ENCODE data around the gene TEX22. TPM values are rescaled to one million over a fixed set of nuclear protein-coding genes. Genes with fewer than 3 reads are reported as not detected.

TEX22 gene
- total RNA-seq, 1 donor = 0.27 TPM

- no peak overlapping the region for H3K4me3 ChIP-seq (ENCODE audit: low read depth, low read length)
- TF ChIP-seq, protein P1, sequence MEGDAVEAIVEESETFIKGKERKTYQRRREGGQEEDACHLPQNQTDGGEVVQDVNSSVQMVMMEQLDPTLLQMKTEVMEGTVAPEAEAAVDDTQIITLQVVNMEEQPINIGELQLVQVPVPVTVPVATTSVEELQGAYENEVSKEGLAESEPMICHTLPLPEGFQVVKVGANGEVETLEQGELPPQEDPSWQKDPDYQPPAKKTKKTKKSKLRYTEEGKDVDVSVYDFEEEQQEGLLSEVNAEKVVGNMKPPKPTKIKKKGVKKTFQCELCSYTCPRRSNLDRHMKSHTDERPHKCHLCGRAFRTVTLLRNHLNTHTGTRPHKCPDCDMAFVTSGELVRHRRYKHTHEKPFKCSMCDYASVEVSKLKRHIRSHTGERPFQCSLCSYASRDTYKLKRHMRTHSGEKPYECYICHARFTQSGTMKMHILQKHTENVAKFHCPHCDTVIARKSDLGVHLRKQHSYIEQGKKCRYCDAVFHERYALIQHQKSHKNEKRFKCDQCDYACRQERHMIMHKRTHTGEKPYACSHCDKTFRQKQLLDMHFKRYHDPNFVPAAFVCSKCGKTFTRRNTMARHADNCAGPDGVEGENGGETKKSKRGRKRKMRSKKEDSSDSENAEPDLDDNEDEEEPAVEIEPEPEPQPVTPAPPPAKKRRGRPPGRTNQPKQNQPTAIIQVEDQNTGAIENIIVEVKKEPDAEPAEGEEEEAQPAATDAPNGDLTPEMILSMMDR (IDR thresholded peaks at IDR 0.05; ENCODE audit: insufficient read depth, low read length) = no peak
- DNase-seq (ENCODE audit: low read depth) = no peak
Observed at GRCh38 chr14:105436891-105437722, 38.8 kb downstream of the TEX22 start.

GRCh38 chr14:105437723-105438500 is 39.6 kb downstream of the TEX22 start:
- no peak overlapping the region for H3K4me3 ChIP-seq (ENCODE audit: low read depth, low read length)
- TF ChIP-seq, protein P1 (IDR thresholded peaks at IDR 0.05; ENCODE audit: insufficient read depth, low read length) = no peak
- DNase-seq (ENCODE audit: low read depth) = no peak

- DNase-seq (ENCODE audit: low read depth) = no peak
- no peak overlapping the region for H3K4me3 ChIP-seq (ENCODE audit: low read depth, low read length)
- TF ChIP-seq, protein P1 (IDR thresholded peaks at IDR 0.05; ENCODE audit: insufficient read depth, low read length) = no peak
Observed at GRCh38 chr14:105439179-105439578, 40.8 kb downstream of the TEX22 start.

- TF ChIP-seq, protein P1 (IDR thresholded peaks at IDR 0.05; ENCODE audit: insufficient read depth, low read length) = no peak
- no peak for DNase-seq (ENCODE audit: low read depth)
- no peak overlapping the region for H3K4me3 ChIP-seq (ENCODE audit: low read depth, low read length)
Observed at GRCh38 chr14:105439710-105440553, 41.6 kb downstream of the TEX22 start.

DNA sequence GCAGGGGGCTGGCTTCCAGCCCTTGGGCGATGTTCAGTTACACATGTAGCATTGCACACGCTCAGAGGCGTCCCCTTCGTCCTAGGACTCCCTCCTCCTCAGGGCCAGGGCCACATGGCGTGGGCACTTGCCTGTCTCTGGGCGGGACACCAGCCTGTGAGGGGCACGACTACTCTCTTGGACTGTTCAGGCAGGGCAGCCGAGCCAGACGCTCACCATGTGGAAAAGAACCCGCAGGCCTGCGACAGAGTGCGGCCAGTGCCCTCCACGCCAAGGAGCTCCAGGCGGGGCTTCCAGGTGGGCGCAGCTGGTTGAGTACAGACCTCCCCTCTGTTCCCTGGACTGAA is 42.2 kb downstream of the TEX22 start:
- DNase-seq (ENCODE audit: low read depth) = no peak
- H3K4me3 ChIP-seq (ENCODE audit: low read depth, low read length) = no peak overlapping the region
- TF ChIP-seq, protein P1 (IDR thresholded peaks at IDR 0.05; ENCODE audit: insufficient read depth, low read length) = no peak

- no peak for DNase-seq (ENCODE audit: low read depth)
- TF ChIP-seq, protein P1 (IDR thresholded peaks at IDR 0.05; ENCODE audit: insufficient read depth, low read length) = no peak
- H3K4me3 ChIP-seq (ENCODE audit: low read depth, low read length) = no peak overlapping the region
Observed at GRCh38 chr14:105440992-105441391, 42.7 kb downstream of the TEX22 start.

Data from fibroblast of the aortic adventitia (primary cell).